NCI-H2029 (cell line): ENCODE measurements around the gene ARMCX1.
"Not testable (repeated sequence)": the region's sequence is repeated elsewhere in the genome, so short reads cannot be mapped to it uniquely, and the experiment has no call there.

Experiments used
- DNase-seq: peaks from one replicate; lab custom pipeline; 2025; lab: John Stamatoyannopoulos, UW

The ARMCX1 gene

GRCh38 chrX:101550362-101550750 lies at the start of gene ARMCX1:
Gene ARMCX1, plus strand, starts transcription at chrX:101550547. Its CDS starts 2,384 bp downstream, at chrX:101552931.
- no peak for DNase-seq

GRCh38 chrX:101502929-101503328 lies 47.4 kb upstream of the ARMCX1 start:
- not testable (repeated sequence) for DNase-seq

- no peak for DNase-seq
Measured at GRCh38 chrX:101507372-101507771, 43.0 kb upstream of the ARMCX1 start.

- DNase-seq: no peak
Measured at GRCh38 chrX:101507986-101508385, 42.4 kb upstream of the ARMCX1 start.

- DNase-seq: no peak
Measured at GRCh38 chrX:101530944-101531343, 19.4 kb upstream of the ARMCX1 start.

GRCh38 chrX:101539116-101539515 lies 11.2 kb upstream of the ARMCX1 start:
- no peak for DNase-seq

GRCh38 chrX:101550751-101551379 lies 518 bp downstream of the ARMCX1 start:
- no peak for DNase-seq

GRCh38 chrX:101551380-101551767 lies 1.0 kb downstream of the ARMCX1 start:
- no peak for DNase-seq

- DNase-seq: no peak
Measured at GRCh38 chrX:101552714-101553113, 2.4 kb downstream of the ARMCX1 start.

GRCh38 chrX:101564651-101565050 lies 14.3 kb downstream of the ARMCX1 start:
- no peak for DNase-seq

- peak; percentile 0 for DNase-seq
Measured at GRCh38 chrX:101595739-101596419, 45.5 kb downstream of the ARMCX1 start.

GRCh38 chrX:101599592-101599991 lies 49.2 kb downstream of the ARMCX1 start:
- DNase-seq: not testable (repeated sequence)

GRCh38 chrX:101602077-101602476 lies 51.7 kb downstream of the ARMCX1 start:
- no peak for DNase-seq
